ENCODE measurements around the gene PLK1. TPM values are rescaled to one million over a fixed set of nuclear protein-coding genes. Genes with fewer than 3 reads are reported as not detected.

Gene PLK1
- total RNA-seq, 3 donors from 2014 or later: 1.3 to 1.8 (median 1.5) TPM

- no peak overlapping the region for H3K4me3 Mint-ChIP-seq
- H3K27me3 Mint-ChIP-seq (ENCODE audit: low read depth): peaks cover 2% of the 10 kb centered on the region
- no peak for ATAC-seq
- peaks cover 17% of the 10 kb centered on the region for H3K36me3 Mint-ChIP-seq (ENCODE audit: insufficient read depth)
- no peak for DNase-seq
- H3K4me1 Mint-ChIP-seq (ENCODE audit: low read depth): no peaks in the 10 kb centered on the region
- H3K9me3 Mint-ChIP-seq: no peaks in the 10 kb centered on the region
Measured at GRCh38 chr16:23692190-23692837, 13.6 kb downstream of the PLK1 start.

GRCh38 chr16:23694265-23694643 is 15.6 kb downstream of the PLK1 start:
- DNase-seq: no peak
- ATAC-seq: no peak
- no peaks in the 10 kb centered on the region for H3K9me3 Mint-ChIP-seq
- H3K27me3 Mint-ChIP-seq (ENCODE audit: low read depth): peaks cover 2% of the 10 kb centered on the region
- H3K4me1 Mint-ChIP-seq (ENCODE audit: low read depth): peaks cover 6% of the 10 kb centered on the region
- no peak overlapping the region for H3K4me3 Mint-ChIP-seq
- peaks cover 10% of the 10 kb centered on the region for H3K36me3 Mint-ChIP-seq (ENCODE audit: insufficient read depth)

GRCh38 chr16:23694644-23695373 is 16.1 kb downstream of the PLK1 start:
- Mint-ChIP-seq H3K9me3 (no peaks in the 10 kb centered on the region), H3K36me3 (ENCODE audit: insufficient read depth) (peaks cover 4% of the 10 kb centered on the region), H3K27me3 (ENCODE audit: low read depth) (peaks cover 2% of the 10 kb centered on the region), H3K4me3 (no peak overlapping the region), H3K4me1 (ENCODE audit: low read depth) (peaks cover 7% of the 10 kb centered on the region)
- ATAC-seq (no peak), DNase-seq (no peak)

- H3K9me3 Mint-ChIP-seq: no peaks in the 10 kb centered on the region
- ATAC-seq (no peak), DNase-seq (no peak)
- no peaks in the 10 kb centered on the region for H3K36me3 Mint-ChIP-seq (ENCODE audit: insufficient read depth)
- H3K4me1 Mint-ChIP-seq (ENCODE audit: low read depth): peaks cover 7% of the 10 kb centered on the region
- H3K27me3 Mint-ChIP-seq (ENCODE audit: low read depth): peaks cover 2% of the 10 kb centered on the region
- no peak overlapping the region for H3K4me3 Mint-ChIP-seq
Measured at GRCh38 chr16:23695756-23696155, 17.1 kb downstream of the PLK1 start.

GRCh38 chr16:23699100-23699499 is 20.4 kb downstream of the PLK1 start:
- peaks cover 9% of the 10 kb centered on the region for H3K27me3 Mint-ChIP-seq (ENCODE audit: low read depth)
- ATAC-seq (peak in 1 of 2 donors; percentile 32), DNase-seq (no peak)
- peaks cover 13% of the 10 kb centered on the region for H3K9me3 Mint-ChIP-seq
- peaks cover 7% of the 10 kb centered on the region for H3K4me1 Mint-ChIP-seq (ENCODE audit: low read depth)
- no peaks in the 10 kb centered on the region for H3K36me3 Mint-ChIP-seq (ENCODE audit: insufficient read depth)
- no peak overlapping the region for H3K4me3 Mint-ChIP-seq

GRCh38 chr16:23700093-23700492 is 21.4 kb downstream of the PLK1 start:
- H3K9me3 Mint-ChIP-seq: peaks cover 13% of the 10 kb centered on the region
- H3K27me3 Mint-ChIP-seq (ENCODE audit: low read depth): peaks cover 13% of the 10 kb centered on the region
- no peak overlapping the region for H3K4me3 Mint-ChIP-seq
- H3K36me3 Mint-ChIP-seq (ENCODE audit: insufficient read depth): no peaks in the 10 kb centered on the region
- DNase-seq (no peak), ATAC-seq (no peak)
- H3K4me1 Mint-ChIP-seq (ENCODE audit: low read depth): peaks cover 7% of the 10 kb centered on the region

- H3K36me3 Mint-ChIP-seq (ENCODE audit: insufficient read depth): no peaks in the 10 kb centered on the region
Measured at GRCh38 chr16:23700509-23700908, 21.8 kb downstream of the PLK1 start.

GRCh38 chr16:23701045-23701444 is 22.4 kb downstream of the PLK1 start:
- no peaks in the 10 kb centered on the region for H3K36me3 Mint-ChIP-seq (ENCODE audit: insufficient read depth)
- peaks cover 20% of the 10 kb centered on the region for H3K27me3 Mint-ChIP-seq (ENCODE audit: low read depth)
- DNase-seq: no peak
- H3K4me1 Mint-ChIP-seq (ENCODE audit: low read depth): peaks cover 7% of the 10 kb centered on the region
- no peak for ATAC-seq
- H3K9me3 Mint-ChIP-seq: peaks cover 13% of the 10 kb centered on the region
- no peak overlapping the region for H3K4me3 Mint-ChIP-seq

More at GRCh38 chr16:23700509-23700908, 21.8 kb downstream of the PLK1 start:
- no peak for ATAC-seq
- H3K9me3 Mint-ChIP-seq: peaks cover 13% of the 10 kb centered on the region
- H3K27me3 Mint-ChIP-seq (ENCODE audit: low read depth): peaks cover 16% of the 10 kb centered on the region
- H3K4me3 Mint-ChIP-seq: no peak overlapping the region
- no peak for DNase-seq
- peaks cover 7% of the 10 kb centered on the region for H3K4me1 Mint-ChIP-seq (ENCODE audit: low read depth)

- Mint-ChIP-seq H3K4me1 (ENCODE audit: low read depth) (peaks cover 7% of the 10 kb centered on the region), H3K4me3 (no peak overlapping the region), H3K27me3 (ENCODE audit: low read depth) (peaks cover 26% of the 10 kb centered on the region), H3K9me3 (peaks cover 13% of the 10 kb centered on the region), H3K36me3 (ENCODE audit: insufficient read depth) (no peaks in the 10 kb centered on the region)
- no peak for ATAC-seq
- no peak for DNase-seq
Measured at GRCh38 chr16:23702951-23703350, 24.3 kb downstream of the PLK1 start.

GRCh38 chr16:23704772-23705516 is 26.3 kb downstream of the PLK1 start:
- Mint-ChIP-seq H3K27me3 (ENCODE audit: low read depth) (peaks cover 31% of the 10 kb centered on the region), H3K36me3 (ENCODE audit: insufficient read depth) (no peaks in the 10 kb centered on the region), H3K9me3 (peaks cover 25% of the 10 kb centered on the region), H3K4me1 (ENCODE audit: low read depth) (no peaks in the 10 kb centered on the region), H3K4me3 (no peak overlapping the region)
- DNase-seq: no peak
- no peak for ATAC-seq

GRCh38 chr16:23705517-23705902 is 26.8 kb downstream of the PLK1 start:
- no peaks in the 10 kb centered on the region for H3K4me1 Mint-ChIP-seq (ENCODE audit: low read depth)
- H3K4me3 Mint-ChIP-seq: no peak overlapping the region
- H3K27me3 Mint-ChIP-seq (ENCODE audit: low read depth): peaks cover 33% of the 10 kb centered on the region
- H3K36me3 Mint-ChIP-seq (ENCODE audit: insufficient read depth): no peaks in the 10 kb centered on the region
- DNase-seq (no peak), ATAC-seq (no peak)
- peaks cover 30% of the 10 kb centered on the region for H3K9me3 Mint-ChIP-seq

- Mint-ChIP-seq H3K4me1 (ENCODE audit: low read depth) (no peaks in the 10 kb centered on the region), H3K4me3 (no peak overlapping the region), H3K9me3 (peaks cover 30% of the 10 kb centered on the region), H3K27me3 (ENCODE audit: low read depth) (peaks cover 39% of the 10 kb centered on the region), H3K36me3 (ENCODE audit: insufficient read depth) (no peaks in the 10 kb centered on the region)
- DNase-seq (no peak), ATAC-seq (no peak)
Measured at GRCh38 chr16:23706439-23706838, 27.8 kb downstream of the PLK1 start.

- ATAC-seq (no peak), DNase-seq (no peak)
- Mint-ChIP-seq H3K27me3 (ENCODE audit: low read depth) (peaks cover 51% of the 10 kb centered on the region), H3K4me3 (no peak overlapping the region), H3K4me1 (ENCODE audit: low read depth) (peaks cover 3% of the 10 kb centered on the region), H3K9me3 (peaks cover 17% of the 10 kb centered on the region), H3K36me3 (ENCODE audit: insufficient read depth) (no peaks in the 10 kb centered on the region)
Measured at GRCh38 chr16:23709536-23709935, 30.8 kb downstream of the PLK1 start.

GRCh38 chr16:23710008-23710407 is 31.3 kb downstream of the PLK1 start:
- Mint-ChIP-seq H3K9me3 (peaks cover 17% of the 10 kb centered on the region), H3K27me3 (ENCODE audit: low read depth) (peaks cover 53% of the 10 kb centered on the region), H3K4me1 (ENCODE audit: low read depth) (peaks cover 3% of the 10 kb centered on the region), H3K4me3 (no peak overlapping the region), H3K36me3 (ENCODE audit: insufficient read depth) (no peaks in the 10 kb centered on the region)
- no peak for DNase-seq
- ATAC-seq: no peak

Measured in activated T-cell treated with anti-CD3 and anti-CD28 coated beads, Interleukin-2, amount 50 U/mL, for 4 hours (primary cell).